Left lung (tissue), 10 donors: ENCODE data around the gene HNRNPF. TPM values are rescaled to one million over a fixed set of nuclear protein-coding genes. Genes with fewer than 3 reads are reported as not detected.

Experiments used
- ATAC-seq: fragments of 200-7000 bp; cut with Tn5 transposase; one replicate; pipeline ENCODE4 v1.9.1; 2020; ENCODE audit warnings: moderate library complexity
- DNase-seq, 4 donors: peaks; one replicate each; pipeline ENCODE4 v3.0.0-alpha.2; 2013 to 2020
- H3K27ac ChIP-seq, 2 donors: fragments of 200-600 bp; sonication (generic) in 1 of 2; one replicate each; pipeline versions ENCODE4 v1.5.0 to v1.8.0; 2020 to 2021
- H3K27me3 ChIP-seq, 2 donors: fragments of 200-600 bp; sonication (generic) in 1 of 2; one replicate each; pipeline versions ENCODE4 v1.5.0 to v1.8.0; 2020 to 2021
- H3K36me3 ChIP-seq, 2 donors: fragments of 200-600 bp; sonication (generic) in 1 of 2; one replicate each; pipeline versions ENCODE4 v1.5.0 to v1.8.0; 2020 to 2021
- H3K4me1 ChIP-seq, 2 donors: fragments of 200-600 bp; one replicate each; pipeline ENCODE4 v1.8.0; 2021
- H3K4me3 ChIP-seq, 2 donors: fragments of 200-600 bp; sonication (generic) in 1 of 2; one replicate each; pipeline versions ENCODE4 v1.5.0 to v1.8.0; 2020 to 2021; ENCODE audit warnings: mild to moderate bottlenecking in 1 of 2
- H3K9me3 ChIP-seq, 2 donors: fragments of 200-600 bp; sonication (generic) in 1 of 2; one replicate each; pipeline versions ENCODE4 v1.5.0 to v1.8.0; 2020 to 2021
- intact Hi-C, 2 donors: fragments of 100-400 bp; cut with DNase I; formaldehyde crosslinking; loops; one replicate each; pipeline versions ENCODE4 v1.11.2 to v1.14.2; 2022
- polyA plus RNA-seq, 6 donors: library from polyadenylated mRNA; unstranded; fragments of 120-200 nt; gene quantifications; one replicate each; pipeline ENCODE4 v1.2.1, GENCODE V29; 2013; ENCODE audit not compliant: insufficient read length in 6 of 6
- total RNA-seq, 2 donors: library from RNA; stranded (reverse); fragmentation: NEBNext Ultra II Directional; extraction: Animal tissue kit (Norgen Biotek cat#: 25700); gene quantifications; one replicate each; pipeline ENCODE4 v1.2.1, GENCODE V29; 2021
- TF ChIP-seq, protein P1 (sequence below), 2 donors: fragments of 200-600 bp; sonication (generic) in 1 of 2; IDR thresholded peaks; one replicate each; pipeline versions ENCODE4 v1.5.0 to v1.8.0; 2021; ENCODE audit warnings: antibody characterized with exemption in 2 of 2
- donor health status: DM: no; HTN: yes; CAD: no.
- donor health status: DM: no; HTN: no; CAD: no.

The HNRNPF gene
- total and polyA plus RNA-seq, 8 donors = 161 to 230 (median 175) TPM

DNA sequence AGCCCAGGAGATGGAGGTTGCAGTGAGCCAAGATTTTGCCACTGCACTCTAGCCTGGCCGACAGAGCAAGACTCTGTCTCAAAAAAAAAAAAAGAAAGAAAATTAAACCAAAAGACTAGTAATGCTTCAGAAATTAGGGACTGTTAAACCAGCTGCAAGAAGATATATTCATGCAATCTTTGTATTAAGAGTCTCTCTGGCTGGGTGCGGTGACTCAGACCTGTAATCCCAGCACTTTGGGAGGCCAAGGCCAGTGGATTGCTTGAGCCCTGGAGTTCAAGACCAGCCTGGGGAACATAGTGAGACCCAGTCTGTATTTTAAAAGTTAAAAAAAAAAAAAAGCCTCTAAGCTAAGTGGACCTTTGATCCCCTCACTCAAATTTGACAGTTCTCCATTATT is 2.5 kb upstream of the HNRNPF start:
- peaks cover 0 to 8% of the 10 kb centered on the region in 2 donors for H3K4me1 ChIP-seq
- TF ChIP-seq, protein P1, sequence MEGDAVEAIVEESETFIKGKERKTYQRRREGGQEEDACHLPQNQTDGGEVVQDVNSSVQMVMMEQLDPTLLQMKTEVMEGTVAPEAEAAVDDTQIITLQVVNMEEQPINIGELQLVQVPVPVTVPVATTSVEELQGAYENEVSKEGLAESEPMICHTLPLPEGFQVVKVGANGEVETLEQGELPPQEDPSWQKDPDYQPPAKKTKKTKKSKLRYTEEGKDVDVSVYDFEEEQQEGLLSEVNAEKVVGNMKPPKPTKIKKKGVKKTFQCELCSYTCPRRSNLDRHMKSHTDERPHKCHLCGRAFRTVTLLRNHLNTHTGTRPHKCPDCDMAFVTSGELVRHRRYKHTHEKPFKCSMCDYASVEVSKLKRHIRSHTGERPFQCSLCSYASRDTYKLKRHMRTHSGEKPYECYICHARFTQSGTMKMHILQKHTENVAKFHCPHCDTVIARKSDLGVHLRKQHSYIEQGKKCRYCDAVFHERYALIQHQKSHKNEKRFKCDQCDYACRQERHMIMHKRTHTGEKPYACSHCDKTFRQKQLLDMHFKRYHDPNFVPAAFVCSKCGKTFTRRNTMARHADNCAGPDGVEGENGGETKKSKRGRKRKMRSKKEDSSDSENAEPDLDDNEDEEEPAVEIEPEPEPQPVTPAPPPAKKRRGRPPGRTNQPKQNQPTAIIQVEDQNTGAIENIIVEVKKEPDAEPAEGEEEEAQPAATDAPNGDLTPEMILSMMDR (IDR thresholded peaks at IDR 0.05) = no peak
- intact Hi-C loops = no loop called here
- DNase-seq (no peak), ATAC-seq (no peak)
- no peak overlapping the region for H3K27ac ChIP-seq
- H3K9me3 ChIP-seq = no peaks in the 10 kb centered on the region
- no peaks in the 10 kb centered on the region for H3K27me3 ChIP-seq
- H3K36me3 ChIP-seq = no peaks in the 10 kb centered on the region
- no peak overlapping the region for H3K4me3 ChIP-seq

DNA sequence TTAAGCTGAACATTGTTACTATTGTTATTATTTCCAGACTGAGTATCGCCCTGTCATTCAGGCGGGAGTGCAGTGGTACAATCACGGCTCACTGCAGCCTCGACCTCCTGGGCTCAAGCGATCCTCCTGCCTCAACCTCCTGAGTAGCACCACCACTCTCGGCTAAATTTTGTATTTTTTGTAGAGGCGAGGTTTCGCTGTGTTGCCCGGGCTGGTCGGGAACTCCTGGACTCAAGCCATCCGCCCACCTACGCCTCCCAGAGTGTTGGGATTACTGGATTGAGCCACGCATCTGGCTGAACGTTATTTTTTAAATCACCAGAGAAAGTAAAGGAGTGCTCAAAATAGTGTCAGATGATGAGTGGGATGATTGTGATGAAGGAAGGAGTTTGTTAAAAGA is 1.4 kb upstream of the HNRNPF start:
- no peak for DNase-seq

DNA sequence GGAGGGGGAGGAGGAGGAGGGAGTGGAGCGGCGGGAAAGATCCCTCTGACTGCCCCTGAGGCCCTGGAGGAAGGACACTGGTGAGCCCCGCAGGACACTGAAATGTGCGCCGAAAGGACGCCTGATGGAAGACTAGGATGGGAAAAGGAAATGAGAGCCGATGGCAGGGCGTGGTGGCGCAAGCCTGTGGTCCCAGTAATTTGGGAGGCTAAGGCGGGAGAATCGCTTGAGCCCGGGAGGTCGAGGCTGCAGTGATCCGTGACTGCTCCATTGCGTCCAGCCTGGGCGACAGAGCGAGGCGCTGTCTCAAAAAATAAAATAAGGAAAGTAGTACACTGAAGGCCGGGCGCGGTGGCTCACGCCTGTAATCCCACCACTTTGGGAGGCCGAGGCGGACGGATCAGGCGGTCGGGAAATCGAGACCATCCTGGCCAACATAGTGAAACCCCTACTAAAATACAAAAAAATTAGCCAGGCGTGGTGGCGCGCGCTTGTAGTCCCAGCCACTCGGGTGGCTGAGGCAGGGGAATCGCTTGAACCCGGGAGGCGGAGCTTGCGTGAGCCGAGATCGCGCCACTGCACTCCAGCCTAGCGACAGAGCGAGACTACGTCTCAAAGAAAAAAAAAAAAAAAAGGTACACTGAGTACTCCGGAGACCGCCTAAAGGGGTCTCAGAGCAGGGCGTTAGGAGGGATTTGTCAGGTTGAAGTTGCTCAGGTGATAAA is 561 bp upstream of the HNRNPF start:
- H3K9me3 ChIP-seq = no peaks in the 10 kb centered on the region
- ATAC-seq = peak; percentile 38
- peak overlapping the region; percentile 97 to 99 for H3K27ac ChIP-seq
- no peaks in the 10 kb centered on the region for H3K27me3 ChIP-seq
- DNase-seq = peak in 2 of 4 donors; percentile 72 to 89
- H3K36me3 ChIP-seq = no peaks in the 10 kb centered on the region
- TF ChIP-seq, protein P1 (IDR thresholded peaks at IDR 0.05) = no peak
- peaks cover 10 to 28% of the 10 kb centered on the region in 2 donors for H3K4me1 ChIP-seq
- peak overlapping the region; percentile 46 to 75 for H3K4me3 ChIP-seq
- intact Hi-C loops = no loop called here

More for the DNA sequence above, 1.4 kb upstream of the HNRNPF start:
- peak overlapping the region in 1 of 2 donors; percentile 75 for H3K4me3 ChIP-seq
- H3K4me1 ChIP-seq = peaks cover 7 to 20% of the 10 kb centered on the region in 2 donors
- peak overlapping the region in 1 of 2 donors; percentile 97 for H3K27ac ChIP-seq
- TF ChIP-seq, protein P1 (IDR thresholded peaks at IDR 0.05) = no peak
- H3K9me3 ChIP-seq = no peaks in the 10 kb centered on the region
- intact Hi-C loops = no loop called here
- no peaks in the 10 kb centered on the region for H3K36me3 ChIP-seq
- no peak for ATAC-seq
- no peaks in the 10 kb centered on the region for H3K27me3 ChIP-seq

DNA sequence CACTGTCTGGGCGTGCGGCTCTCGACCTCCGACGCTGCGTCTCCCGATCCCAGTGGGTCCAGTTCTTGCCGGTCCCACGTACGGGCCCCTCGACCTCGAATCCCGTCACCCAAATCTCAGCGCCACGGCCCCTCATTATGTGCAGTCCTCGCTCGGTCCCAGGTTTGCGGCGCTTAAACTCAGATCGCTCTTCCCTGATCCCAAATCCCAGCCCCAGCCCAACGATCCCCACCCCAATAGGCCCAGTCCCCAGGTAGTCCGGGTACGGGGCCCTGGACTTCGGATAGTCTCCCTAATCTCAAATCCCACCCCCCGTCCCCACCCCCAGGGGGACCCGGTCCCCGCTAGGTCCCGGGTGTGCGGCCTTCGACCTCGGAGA is 666 bp downstream of the HNRNPF start:
- peaks cover 17 to 40% of the 10 kb centered on the region in 2 donors for H3K4me1 ChIP-seq
- peaks cover 0 to 5% of the 10 kb centered on the region in 2 donors for H3K36me3 ChIP-seq
- H3K4me3 ChIP-seq = peak overlapping the region; percentile 75 to 87
- TF ChIP-seq, protein P1 (IDR thresholded peaks at IDR 0.05) = no peak
- no peaks in the 10 kb centered on the region for H3K9me3 ChIP-seq
- intact Hi-C loops = no loop called here
- no peak for DNase-seq
- H3K27ac ChIP-seq = peak overlapping the region; percentile 97 to 99
- ATAC-seq = no peak
- H3K27me3 ChIP-seq = no peaks in the 10 kb centered on the region

DNA sequence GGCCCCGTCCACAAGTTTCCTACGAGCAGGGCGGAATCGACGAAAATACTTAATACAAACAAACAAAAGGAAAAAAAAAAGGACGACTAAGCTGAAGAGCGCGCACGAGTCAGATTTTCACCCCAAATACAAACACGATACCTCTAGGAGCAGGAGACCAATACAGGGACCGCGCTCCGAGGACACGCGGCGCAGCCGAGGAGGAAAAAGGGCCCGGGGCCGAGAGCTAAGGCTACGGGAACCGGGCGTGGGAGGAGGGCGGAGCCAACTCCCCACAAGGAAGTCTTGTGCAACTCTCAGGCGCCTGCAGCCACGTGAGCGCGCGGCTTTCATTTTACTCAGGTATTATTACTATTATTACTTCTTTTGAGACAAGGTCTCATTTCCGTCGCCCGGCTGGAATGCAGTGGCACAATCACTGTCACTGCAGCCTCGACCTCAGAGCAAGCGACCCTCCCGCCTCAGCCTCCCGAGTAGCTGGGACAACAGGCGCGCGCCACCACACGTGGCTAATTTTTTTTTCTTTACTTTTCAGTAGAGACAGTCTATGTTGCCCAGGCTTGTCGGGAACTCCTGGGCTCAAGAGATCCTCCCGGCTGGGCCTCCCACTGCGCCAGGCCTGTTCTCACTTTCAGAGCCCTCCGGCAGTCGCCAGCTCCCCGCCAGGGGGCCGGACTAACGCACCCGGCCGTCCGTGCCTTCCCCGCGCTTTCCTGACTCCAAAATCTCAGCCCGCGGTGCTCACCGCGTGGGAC is 1.2 kb downstream of the HNRNPF start:
- TF ChIP-seq, protein P1 (IDR thresholded peaks at IDR 0.05) = peak; percentile 25 to 42
- Histone ChIP-seq H3K9me3 (no peaks in the 10 kb centered on the region), H3K27me3 (no peaks in the 10 kb centered on the region), H3K27ac (peak overlapping the region; percentile 97 to 99), H3K36me3 (peaks cover 0 to 5% of the 10 kb centered on the region in 2 donors), H3K4me3 (peak overlapping the region; percentile 75 to 87), H3K4me1 (peaks cover 18 to 46% of the 10 kb centered on the region in 2 donors)
- intact Hi-C loops = no loop called here
- DNase-seq (peak; percentile 88 to 97 (median 95)), ATAC-seq (peak; percentile 72)
